Hematopoietic multipotent progenitor cell treated with erythropoietin and hydrocortisone succinate and interleukin-3 and kit ligand, for 15 days (in vitro differentiated cells): ENCODE data around the gene FURIN.
A peak's percentile ranks its signal among the peaks of the same experiment; 100 is the strongest.
"Not testable (repeated sequence)": the region's sequence is repeated elsewhere in the genome, so short reads cannot be mapped to it uniquely, and the experiment has no call there.

Experiments
- DNase-seq: peaks from one replicate; pipeline ENCODE4 v3.0.0-alpha.2; 2015; ENCODE audit warnings: low spot score

FURIN gene

GRCh38 chr15:90902840-90903732 lies 34.7 kb downstream of the FURIN start, which contains the start of gene MAN2A2:
Gene MAN2A2, plus strand, starts transcription at chr15:90903302. Its CDS starts 906 bp downstream, at chr15:90904208.
- DNase-seq, result peak; percentile 94

GRCh38 chr15:90903733-90904536 lies 35.5 kb downstream of the FURIN start:
- DNase-seq, result peak; percentile 80

GRCh38 chr15:90904746-90905145 lies 36.4 kb downstream of the FURIN start:
- DNase-seq, result no peak

DNA sequence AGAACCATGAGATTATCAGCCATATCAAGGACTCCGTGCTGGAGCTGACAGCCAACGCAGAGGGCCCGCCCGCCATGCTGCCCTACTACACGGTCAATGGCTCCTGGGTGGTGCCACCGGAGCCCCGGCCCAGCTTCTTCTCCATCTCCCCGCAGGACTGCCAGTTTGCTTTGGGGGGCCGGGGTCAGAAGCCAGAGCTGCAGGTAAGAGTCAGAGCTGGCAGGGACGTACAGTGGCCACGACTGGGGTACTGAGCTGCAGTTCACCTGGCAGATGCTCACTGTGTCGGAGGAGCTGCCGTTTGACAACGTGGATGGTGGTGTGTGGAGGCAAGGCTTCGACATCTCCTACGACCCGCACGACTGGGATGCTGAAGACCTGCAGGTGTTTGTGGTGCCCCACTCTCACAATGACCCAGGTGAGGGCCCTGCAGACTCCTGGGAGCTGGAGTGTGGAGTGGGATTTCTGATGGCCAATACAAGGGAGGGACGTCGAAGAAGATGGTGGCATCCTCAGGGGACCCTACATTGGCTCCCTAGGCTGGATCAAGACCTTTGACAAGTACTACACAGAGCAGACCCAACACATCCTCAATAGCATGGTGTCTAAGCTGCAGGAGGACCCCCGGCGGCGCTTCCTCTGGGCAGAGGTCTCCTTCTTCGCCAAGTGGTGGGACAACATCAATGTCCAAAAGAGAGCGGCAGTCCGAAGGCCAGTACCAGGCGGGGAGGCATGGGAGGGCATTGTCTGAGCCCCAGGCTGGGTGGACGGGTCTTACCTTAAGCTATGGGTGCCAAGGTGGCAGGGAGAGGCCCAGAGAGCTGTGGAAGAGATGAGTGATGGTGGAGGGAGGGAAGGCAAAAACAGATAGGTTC lies 37.2 kb downstream of the FURIN start:
- no peak for DNase-seq

DNA sequence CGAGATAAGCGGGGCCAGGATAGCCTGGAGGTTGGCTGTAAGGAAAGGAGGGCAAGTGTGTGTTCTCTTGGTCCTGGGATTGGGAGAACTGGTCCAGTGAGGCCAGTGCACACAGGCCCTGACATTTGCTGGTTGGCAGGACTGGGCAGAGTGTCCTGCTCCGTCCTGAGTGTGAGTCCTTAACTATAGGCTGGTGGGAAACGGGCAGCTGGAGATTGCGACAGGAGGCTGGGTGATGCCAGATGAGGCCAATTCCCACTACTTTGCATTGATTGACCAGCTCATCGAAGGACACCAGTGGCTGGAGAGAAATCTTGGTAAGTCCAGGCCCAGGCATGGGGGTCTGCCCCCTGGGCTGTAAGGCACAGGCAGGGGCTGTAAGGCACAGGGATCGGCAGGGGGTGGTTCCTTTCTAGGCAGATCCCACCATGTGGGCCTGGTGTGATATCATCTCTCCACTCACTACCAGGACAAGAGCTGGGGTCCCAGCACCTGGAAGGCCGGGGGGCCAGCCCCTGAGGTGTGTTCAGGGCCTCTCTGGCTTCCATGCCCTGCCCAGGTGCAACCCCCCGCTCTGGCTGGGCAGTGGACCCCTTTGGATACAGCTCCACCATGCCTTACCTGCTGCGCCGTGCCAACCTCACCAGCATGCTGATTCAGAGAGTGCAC lies 37.9 kb downstream of the FURIN start:
- DNase-seq, result no peak

GRCh38 chr15:90907051-90907660 lies 38.8 kb downstream of the FURIN start:
- no peak for DNase-seq

- DNase-seq, result no peak
These were observed 39.6 kb downstream of the FURIN start for GRCh38 chr15:90907838-90908507.

GRCh38 chr15:90909449-90909848 lies 41.1 kb downstream of the FURIN start:
- DNase-seq, result not testable (repeated sequence)

GRCh38 chr15:90909976-90910375 lies 41.6 kb downstream of the FURIN start:
- no peak for DNase-seq

GRCh38 chr15:90910441-90911301 lies 42.3 kb downstream of the FURIN start:
- no peak for DNase-seq

DNA sequence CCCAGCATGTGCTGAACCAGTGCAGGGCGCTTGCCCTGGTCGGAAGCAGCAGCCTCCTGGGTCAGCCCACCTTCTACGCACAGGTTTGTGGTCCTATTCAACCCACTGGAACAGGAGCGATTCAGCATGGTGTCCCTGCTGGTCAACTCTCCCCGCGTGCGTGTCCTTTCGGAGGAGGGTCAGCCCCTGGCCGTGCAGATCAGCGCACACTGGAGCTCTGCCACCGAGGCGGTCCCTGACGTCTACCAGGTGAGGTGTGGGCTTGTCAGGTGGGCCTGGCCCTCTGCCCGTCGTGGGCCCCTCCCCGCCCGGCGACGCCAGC lies 42.9 kb downstream of the FURIN start:
- no peak for DNase-seq

- no peak for DNase-seq
These were observed 43.8 kb downstream of the FURIN start for GRCh38 chr15:90911906-90912769.

DNA sequence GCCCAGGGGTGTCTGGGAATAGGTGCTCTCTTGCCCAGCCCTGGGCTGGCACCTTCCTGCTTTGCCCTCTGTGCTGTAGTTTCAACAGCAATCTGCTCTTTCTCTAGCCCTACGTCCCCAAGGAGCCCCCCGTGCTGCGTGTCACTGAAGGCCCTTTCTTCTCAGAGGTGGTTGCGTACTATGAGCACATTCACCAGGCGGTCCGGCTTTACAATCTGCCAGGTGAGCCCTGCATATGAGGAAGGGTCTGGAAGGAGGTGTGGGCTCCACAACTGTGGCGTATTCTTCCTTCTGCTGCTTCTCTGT lies 44.3 kb downstream of the FURIN start:
- no peak for DNase-seq

- DNase-seq, result no peak
These were observed 45.1 kb downstream of the FURIN start for GRCh38 chr15:90913398-90913944.

GRCh38 chr15:90914305-90915080 lies 46.1 kb downstream of the FURIN start:
- no peak for DNase-seq

DNA sequence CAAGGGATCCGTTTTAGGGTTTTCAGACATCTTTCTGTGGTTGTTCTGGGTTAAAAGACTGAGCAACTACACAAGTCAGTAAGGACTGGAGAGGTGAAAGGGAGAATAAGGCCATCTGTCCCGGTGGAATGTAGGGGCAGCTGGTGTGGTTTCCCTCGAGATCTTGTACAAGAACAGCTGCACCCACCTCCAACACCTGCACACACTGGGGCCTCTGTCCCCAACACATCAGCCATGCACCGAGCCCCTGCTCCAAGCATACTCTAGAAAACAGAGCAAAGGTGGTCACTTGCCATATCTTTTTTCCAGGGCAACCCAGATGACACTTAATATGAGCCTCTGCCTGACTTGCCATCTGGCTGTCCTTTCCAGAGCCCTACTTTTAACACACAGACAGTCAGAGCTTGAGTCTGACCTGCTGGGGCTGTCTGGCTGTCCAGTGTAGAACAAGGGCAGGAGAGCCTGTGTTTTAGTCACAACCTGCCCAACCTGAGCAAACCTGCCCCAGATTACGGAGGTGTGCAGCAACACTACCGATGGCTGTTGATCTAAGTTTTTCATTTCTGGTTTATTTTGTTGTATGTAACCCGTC lies 46.9 kb downstream of the FURIN start:
- no peak for DNase-seq

GRCh38 chr15:90915808-90916440 lies 47.5 kb downstream of the FURIN start:
- DNase-seq, result no peak
